GM12878 (cell line): Measurements from ENCODE around the gene SIX3. TPM values are rescaled to one million over a fixed set of nuclear protein-coding genes. Genes with fewer than 3 reads are reported as not detected.

Source experiments
- ATAC-seq: fragments of 200-7000 bp; cut with Tn5 transposase; 3 replicates; pipeline ENCODE4 v1.9.1; 2020; ENCODE audit warnings: mild to moderate bottlenecking, moderate library complexity
- BruUV-seq: library from RNA; stranded (reverse); fragments of 400-500 nt; replicated peaks from 2 replicates; lab custom pipeline; 2021; lab: Mats Ljungman, UMichigan
- CTCF ChIA-PET: fragments of 300-600 bp; sonication (Branson Sonifier 250); formaldehyde crosslinking; extraction: SDS; loops from one replicate; lab custom pipeline; 2021; ENCODE audit warnings: inconsistent platforms; lab: Yijun Ruan, JAX
- POLR2A ChIA-PET: fragments of 350-600 bp; formaldehyde crosslinking; extraction: SDS; loops from one replicate; lab custom pipeline; 2021; ENCODE audit warnings: inconsistent platforms; lab: Charles Lee
- RAD21 ChIA-PET: fragments of 300-600 bp; sonication (Branson Sonifier 250); formaldehyde crosslinking; loops from one replicate; lab custom pipeline; 2023; ENCODE audit warnings: antibody characterized with exemption; ENCODE audit not compliant: unreplicated experiment; lab: Charles Lee
- SMC1A ChIA-PET: fragments of 300-600 bp; sonication (Branson Sonifier 250); formaldehyde crosslinking; loops from one replicate; lab custom pipeline; 2023; ENCODE audit not compliant: unreplicated experiment, uncharacterized antibody; lab: Charles Lee
- DNase-seq: peaks from one replicate; pipeline ENCODE4 v3.0.0-alpha.2; 2011; ENCODE audit warnings: low read depth, low spot score
- FAIRE-seq: peaks from 3 replicates; lab custom pipeline; 2011; peaks lifted over from hg19 to GRCh38; lab: Jason Lieb, UNC
- H2AFZ ChIP-seq: 2 replicates; pipeline ENCODE4 v1.6.0; 2011; ENCODE audit warnings: low read depth, low read length, control low read depth; ENCODE audit not compliant: control insufficient read depth
- H3K27ac ChIP-seq: 2 replicates; pipeline ENCODE4 v1.5.1; 2011; ENCODE audit warnings: control low read depth; ENCODE audit not compliant: control insufficient read depth, insufficient read depth
- H3K27me3 ChIP-seq, 2 experiments: replicated peaks in 1 of 2; 2 replicates each; pipeline versions ENCODE4 v1.6.0 to v1.6.1; 2011; ENCODE audit warnings: low read length in 1 of 2; ENCODE audit not compliant: control insufficient read depth in 2 of 2, insufficient read depth in 2 of 2
- H3K36me3 ChIP-seq, 2 experiments: 2 replicates each; pipeline ENCODE4 v1.5.1; 2011; ENCODE audit warnings: low read length in 1 of 2; ENCODE audit not compliant: control insufficient read depth in 2 of 2, insufficient read depth in 2 of 2
- H3K4me1 ChIP-seq: 2 replicates; pipeline ENCODE4 v1.6.1; 2011; ENCODE audit warnings: mild to moderate bottlenecking, low read length, moderate library complexity, mixed read lengths; ENCODE audit not compliant: control insufficient read depth, insufficient read depth
- H3K4me2 ChIP-seq: 2 replicates; pipeline ENCODE4 v1.6.0; 2011; ENCODE audit warnings: control low read depth; ENCODE audit not compliant: control insufficient read depth, insufficient read depth
- H3K4me3 ChIP-seq: fragments of 200-600 bp; sonication (generic); 2 replicates; pipeline ENCODE4 v1.5.1; 2016
- H3K79me2 ChIP-seq: 2 replicates; pipeline ENCODE4 v1.6.0; 2011; ENCODE audit warnings: low read length; ENCODE audit not compliant: control insufficient read depth, insufficient read depth
- H3K9ac ChIP-seq: 2 replicates; pipeline ENCODE4 v1.8.0; 2011; ENCODE audit warnings: low read length, control low read depth, mixed read lengths; ENCODE audit not compliant: control insufficient read depth, insufficient read depth
- H3K9me3 ChIP-seq: replicated peaks from 3 replicates; pipeline ENCODE4 v1.5.1; 2011; ENCODE audit warnings: mild to moderate bottlenecking, low read length; ENCODE audit not compliant: control insufficient read depth, insufficient read depth
- H4K20me1 ChIP-seq: 2 replicates; pipeline ENCODE4 v1.6.0; 2011; ENCODE audit not compliant: control insufficient read depth, insufficient read depth
- CREB1 ChIP-seq: IDR thresholded peaks from 2 replicates; pipeline ENCODE4 v1.6.1; 2012; ENCODE audit warnings: low read depth, mild to moderate bottlenecking, inconsistent platforms
- ETV6 ChIP-seq, 2 experiments: fragments of 450-650 bp in 1 of 2; IDR thresholded peaks in 1 of 2; conservative IDR thresholded peaks in 1 of 2; 2 replicates each; pipeline ENCODE4 v1.6.1; 2014; ENCODE audit warnings: antibody characterized with exemption in 1 of 2, borderline replicate concordance in 1 of 2, low read depth in 1 of 2, mild to moderate bottlenecking in 1 of 2, moderate library complexity in 1 of 2
- EZH2 ChIP-seq: IDR thresholded peaks from 2 replicates; pipeline ENCODE4 v1.6.1; 2012; ENCODE audit warnings: low read depth, mild to moderate bottlenecking, control low read depth, inconsistent platforms, low read length, borderline replicate concordance; ENCODE audit not compliant: control insufficient read depth
- HCFC1 ChIP-seq: fragments of 150-350 bp; IDR thresholded peaks from 2 replicates; pipeline ENCODE4 v1.6.1; 2014; ENCODE audit warnings: low read length
- IKZF2 ChIP-seq, 2 experiments: fragments of 450-650 bp; IDR thresholded peaks; 2 replicates each; pipeline ENCODE4 v1.6.1; 2017; ENCODE audit warnings: mild to moderate bottlenecking in 2 of 2, moderate library complexity in 2 of 2
- IRF4 ChIP-seq: IDR thresholded peaks from 2 replicates; pipeline ENCODE4 v1.6.1; 2011; ENCODE audit warnings: low read depth, low read length
- LARP7 ChIP-seq: fragments of 450-650 bp; IDR thresholded peaks from 2 replicates; pipeline ENCODE4 v1.6.1; 2017; ENCODE audit warnings: mild to moderate bottlenecking
- NR2C2 ChIP-seq: IDR thresholded peaks from 2 replicates; pipeline ENCODE4 v1.6.1; 2011; ENCODE audit warnings: borderline replicate concordance, low read depth; ENCODE audit not compliant: control insufficient read depth, insufficient read length
- PAX8 ChIP-seq: fragments of 450-650 bp; IDR thresholded peaks from 2 replicates; pipeline ENCODE4 v1.6.1; 2017; ENCODE audit warnings: mild to moderate bottlenecking, moderate library complexity
- POLR2A ChIP-seq: IDR thresholded peaks from 2 replicates; pipeline ENCODE4 v1.6.1; 2011; ENCODE audit warnings: low read depth, mild to moderate bottlenecking, low read length
- RAD21 ChIP-seq: IDR thresholded peaks from 2 replicates; pipeline ENCODE4 v1.6.1; 2011; ENCODE audit warnings: mild to moderate bottlenecking, low read depth, low read length, moderate library complexity; ENCODE audit not compliant: insufficient read depth
- REST ChIP-seq: IDR thresholded peaks from 2 replicates; pipeline ENCODE4 v1.6.1; 2012; ENCODE audit warnings: mild to moderate bottlenecking, low read depth, low read length
- SIX5 ChIP-seq: IDR thresholded peaks from 2 replicates; pipeline ENCODE4 v1.6.1; 2011; ENCODE audit warnings: mild to moderate bottlenecking, low read depth, low read length, moderate library complexity; ENCODE audit not compliant: severe bottlenecking
- TBL1XR1 ChIP-seq: IDR thresholded peaks from 2 replicates; pipeline ENCODE4 v1.6.1; 2012; ENCODE audit warnings: low read depth, low read length, improper control_type of control experiment
- ZNF217 ChIP-seq: fragments of 450-650 bp; IDR thresholded peaks from 2 replicates; pipeline ENCODE4 v1.6.1; 2017; ENCODE audit warnings: antibody characterized with exemption, mild to moderate bottlenecking
- ZSCAN29 ChIP-seq: fragments of 450-650 bp; IDR thresholded peaks from 2 replicates; pipeline ENCODE4 v1.6.1; 2017; ENCODE audit warnings: mild to moderate bottlenecking, moderate library complexity
- WGBS: methylation state at CpG from one replicate; pipeline ENCODE4 v1.1.6; 2016; ENCODE audit warnings: low lambda C conversion rate; ENCODE audit not compliant: insufficient replicate concordance, insufficient coverage; ENCODE audit errors: missing lambda C conversion rate; 5-methylcytosine and 5-hydroxymethylcytosine counted together
- in situ Hi-C: fragments of 300-500 bp; cut with MboI; formaldehyde crosslinking; loops from 9 replicates; pipeline ENCODE4 v1.14.3; 2018; ENCODE audit warnings: mixed read lengths
- intact Hi-C: fragments of 100-400 bp; cut with micrococcal nuclease; formaldehyde crosslinking; loops from one replicate; pipeline ENCODE4 v1.14.2; 2022; ENCODE audit not compliant: unreplicated experiment
- polyA plus RNA-seq, 11 experiments: library from polyadenylated mRNA; depleted of rRNA in 4 of 11; unstranded in 6 of 11; stranded (reverse) in 5 of 11; fragments of >200 nt; fragmentation: Nextera tagmentation in 4 of 11; fragmentation: Illumina TruSeq in 1 of 11; extraction: Ambion mirVana in 4 of 11; extraction: Trizol in 1 of 11; gene quantifications; 1 replicate in 1 of 11; 2 replicates in 10 of 11; pipeline versions ENCODE4 v1.2.1 to v1.2.3, GENCODE V29; 2011 to 2016; ENCODE audit warnings: inconsistent platforms in 2 of 11, missing spikeins in 2 of 11, low read depth in 1 of 11
- total RNA-seq, 4 experiments: library from RNA; depleted of rRNA in 3 of 4; stranded (reverse); fragments of >200 nt in 3 of 4; fragmentation: Illumina TruSeq in 1 of 4; extraction: Trizol in 1 of 4; gene quantifications; 2 replicates each; pipeline versions ENCODE4 v1.2.1 to v1.2.3, GENCODE V29; 2013 to 2021

Gene SIX3
- total and polyA plus RNA-seq, 10 of the 15 experiments (the other 5 are each of a cell fraction or from before 2014, with no cell fraction given): 0.05 to 0.42 (median 0.13) TPM; not detected in 4

- no peaks in the 10 kb centered on the region for H3K79me2 ChIP-seq
- no peak for DNase-seq
- ChIA-PET SMC1A (interaction anchor here (1.0 to 1.1 kb wide), 2 partner anchors 485 to 573 kb away, joined by 3 read pairs; no protein-coding TSS in a partner anchor), POLR2A (no interaction called here), CTCF (interaction anchor here (0.5 to 1.9 kb wide), 5 partner anchors 9 to 485 kb away, joined by 3 to 7 read pairs (median 4); no protein-coding TSS in a partner anchor), RAD21 (no interaction called here)
- peak; percentile 68 for ATAC-seq
- no peak overlapping the region for H3K4me3 ChIP-seq
- 18% methylated on average over 16 of the region's 16 CpGs for WGBS
- no peaks in the 10 kb centered on the region for H4K20me1 ChIP-seq
- intact Hi-C loops (no loop called here), in situ Hi-C loops (loop anchor here (5.0 kb wide), 1 partner anchor 487 kb away; no protein-coding TSS in a partner anchor)
- H3K36me3 ChIP-seq: no peaks in the 10 kb centered on the region
- no peak overlapping the region for H2AFZ ChIP-seq
- H3K4me1 ChIP-seq: no peaks in the 10 kb centered on the region
- H3K27me3 ChIP-seq: peaks cover 2 to 3% of the 10 kb centered on the region in 2 experiments; a peak in 1 of 4 replicates
- H3K9me3 ChIP-seq: no peaks in the 10 kb centered on the region
- H3K4me2 ChIP-seq: no peak overlapping the region
- H3K27ac ChIP-seq: no peak overlapping the region
- FAIRE-seq: no peak
- no peak overlapping the region for H3K9ac ChIP-seq
- TF ChIP-seq ETV6 (conservative IDR thresholded peaks at IDR 0.05 in 1 of 2, IDR thresholded peaks at IDR 0.05 in 1 of 2; ENCODE audit: borderline replicate concordance in 1 of 2, low read depth in 1 of 2) (no peak), NR2C2 (no peak), CREB1 (no peak), ZSCAN29 (no peak), PAX8 (no peak), IRF4 (no peak), REST (no peak), EZH2 (no peak), ZNF217 (no peak), TBL1XR1 (no peak), HCFC1 (no peak), POLR2A (no peak), LARP7 (no peak), IKZF2 (IDR thresholded peaks at IDR 0.05) (no peak), SIX5 (no peak), RAD21 (no peak)
- no TSS peak for BruUV-seq
Observed at GRCh38 chr2:44964752-44965236, 23.3 kb downstream of the SIX3 start.
